ENCODE measurements around the gene PRPF6. TPM values are rescaled to one million over a fixed set of nuclear protein-coding genes. Genes with fewer than 3 reads are reported as not detected.

The PRPF6 gene
- total RNA-seq, 2 donors from 2014 or later = 32.9 to 43.6 TPM

DNA sequence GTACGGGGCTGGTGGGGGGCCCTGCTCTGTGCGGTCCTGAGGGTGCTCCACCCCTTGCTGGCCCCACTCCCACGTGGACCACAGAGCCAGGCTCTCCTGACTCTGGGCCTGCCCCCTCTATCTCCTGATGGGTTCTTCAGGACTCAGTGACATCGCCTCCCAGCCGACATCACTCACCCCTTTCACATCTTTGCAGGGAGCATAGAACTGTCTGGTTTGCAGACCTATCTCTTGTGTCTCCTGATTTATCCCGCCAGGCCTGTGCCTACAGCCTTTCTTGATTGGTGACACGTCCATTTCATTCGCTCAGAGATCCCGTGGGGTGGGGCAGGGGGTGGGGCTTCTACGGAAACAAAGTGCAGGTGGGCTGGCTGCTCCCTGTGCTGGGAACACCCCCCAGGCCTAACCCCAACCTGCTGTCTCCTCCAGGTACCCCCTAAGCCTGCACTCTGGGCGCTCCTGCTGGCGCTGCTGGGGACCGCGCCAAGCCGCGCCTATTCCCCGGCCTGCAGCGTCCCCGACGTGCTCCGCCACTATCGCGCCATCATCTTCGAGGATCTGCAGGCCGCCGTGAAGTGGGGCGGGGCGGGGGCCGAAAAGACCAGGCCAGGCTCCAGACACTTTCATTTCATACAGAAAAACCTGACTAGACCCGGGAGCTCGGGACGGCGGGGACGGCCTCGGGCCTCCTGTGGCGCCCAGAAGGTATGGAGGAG, 56.7 kb downstream of the PRPF6 start:
- TF ChIP-seq, protein P1, sequence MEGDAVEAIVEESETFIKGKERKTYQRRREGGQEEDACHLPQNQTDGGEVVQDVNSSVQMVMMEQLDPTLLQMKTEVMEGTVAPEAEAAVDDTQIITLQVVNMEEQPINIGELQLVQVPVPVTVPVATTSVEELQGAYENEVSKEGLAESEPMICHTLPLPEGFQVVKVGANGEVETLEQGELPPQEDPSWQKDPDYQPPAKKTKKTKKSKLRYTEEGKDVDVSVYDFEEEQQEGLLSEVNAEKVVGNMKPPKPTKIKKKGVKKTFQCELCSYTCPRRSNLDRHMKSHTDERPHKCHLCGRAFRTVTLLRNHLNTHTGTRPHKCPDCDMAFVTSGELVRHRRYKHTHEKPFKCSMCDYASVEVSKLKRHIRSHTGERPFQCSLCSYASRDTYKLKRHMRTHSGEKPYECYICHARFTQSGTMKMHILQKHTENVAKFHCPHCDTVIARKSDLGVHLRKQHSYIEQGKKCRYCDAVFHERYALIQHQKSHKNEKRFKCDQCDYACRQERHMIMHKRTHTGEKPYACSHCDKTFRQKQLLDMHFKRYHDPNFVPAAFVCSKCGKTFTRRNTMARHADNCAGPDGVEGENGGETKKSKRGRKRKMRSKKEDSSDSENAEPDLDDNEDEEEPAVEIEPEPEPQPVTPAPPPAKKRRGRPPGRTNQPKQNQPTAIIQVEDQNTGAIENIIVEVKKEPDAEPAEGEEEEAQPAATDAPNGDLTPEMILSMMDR (IDR thresholded peaks at IDR 0.05) = no peak
- DNase-seq (ENCODE audit: low spot score) = no peak
- H3K27ac ChIP-seq = no peak overlapping the region
- H3K36me3 ChIP-seq = peaks cover 17% of the 10 kb centered on the region
- peak overlapping the region; percentile 41 to 55 for H3K4me3 ChIP-seq
- peaks cover 9 to 17% of the 10 kb centered on the region in 2 donors for H3K27me3 ChIP-seq
- no peaks in the 10 kb centered on the region for H3K9me3 ChIP-seq
- H3K4me1 ChIP-seq = peaks cover 0 to 51% of the 10 kb centered on the region in 2 donors

DNA sequence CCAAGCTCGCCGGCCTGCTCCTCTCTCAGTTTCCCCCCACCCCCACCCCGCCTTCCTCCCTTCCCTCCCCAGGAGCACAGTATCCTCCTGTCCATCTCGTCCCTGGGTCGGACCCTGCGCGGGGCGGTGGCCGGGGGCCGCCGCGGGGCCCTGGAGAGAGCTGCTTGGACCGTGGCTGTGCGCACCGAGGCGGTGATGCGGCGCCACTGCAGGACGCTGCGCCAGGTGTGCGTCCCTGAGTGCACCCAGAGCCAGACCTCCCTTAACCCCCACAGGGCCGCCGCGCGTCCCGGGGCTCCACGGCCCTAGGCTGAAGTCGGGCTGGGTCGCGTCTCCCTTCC, 57.3 kb downstream of the PRPF6 start:
- H3K4me3 ChIP-seq = peak overlapping the region; percentile 41 to 55
- H3K36me3 ChIP-seq = peaks cover 12% of the 10 kb centered on the region
- peaks cover 0 to 51% of the 10 kb centered on the region in 2 donors for H3K4me1 ChIP-seq
- no peaks in the 10 kb centered on the region for H3K9me3 ChIP-seq
- peak overlapping the region; percentile 67 to 70 for H3K27ac ChIP-seq
- peaks cover 9 to 17% of the 10 kb centered on the region in 2 donors for H3K27me3 ChIP-seq
- TF ChIP-seq, protein P1 (IDR thresholded peaks at IDR 0.05) = no peak
- no peak for DNase-seq (ENCODE audit: low spot score)

DNA sequence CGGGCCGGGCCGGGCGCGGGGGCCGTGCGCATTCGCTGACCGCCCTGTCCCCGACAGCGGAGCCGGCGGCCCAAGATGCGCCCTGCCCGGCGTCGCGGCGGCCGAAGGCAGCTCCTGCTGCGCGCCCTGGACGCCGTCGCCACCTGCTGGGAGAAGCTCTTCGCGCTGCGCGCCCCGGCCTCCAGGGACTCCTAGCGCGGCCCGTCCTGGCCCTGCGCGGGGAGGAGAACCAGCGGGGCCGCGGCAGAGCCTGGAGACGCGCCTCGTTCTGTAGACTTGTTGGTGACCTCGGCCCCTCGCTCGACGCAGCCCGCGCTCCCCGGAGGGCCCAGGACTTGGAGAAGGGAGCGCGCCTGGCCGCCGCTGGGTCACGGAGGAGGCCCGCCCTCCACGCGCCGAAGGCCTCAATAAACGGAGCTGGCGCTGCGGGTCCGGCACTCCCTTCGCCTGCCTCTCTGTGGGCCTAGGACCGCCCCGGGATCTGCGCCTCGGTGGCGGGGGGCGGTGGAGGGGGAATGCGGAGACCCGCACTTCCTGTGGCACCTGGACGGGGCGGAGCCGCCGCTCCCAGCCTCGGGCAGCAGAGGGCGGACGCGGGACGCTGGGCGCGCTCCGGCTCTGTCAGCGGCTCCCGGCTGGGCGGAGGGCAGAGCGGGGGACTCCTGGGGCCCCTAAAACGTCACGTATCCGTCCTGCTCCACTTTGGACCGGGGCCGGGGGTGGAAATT, 57.8 kb downstream of the PRPF6 start:
- DNase-seq (ENCODE audit: low spot score) = peak; percentile 74
- peaks cover 8% of the 10 kb centered on the region for H3K36me3 ChIP-seq
- H3K27ac ChIP-seq = peak overlapping the region; percentile 67 to 70
- H3K9me3 ChIP-seq = no peaks in the 10 kb centered on the region
- peaks cover 9 to 17% of the 10 kb centered on the region in 2 donors for H3K27me3 ChIP-seq
- TF ChIP-seq, protein P1 (IDR thresholded peaks at IDR 0.05) = peak; percentile 82 to 87
- peaks cover 0 to 51% of the 10 kb centered on the region in 2 donors for H3K4me1 ChIP-seq
- peak overlapping the region; percentile 41 to 55 for H3K4me3 ChIP-seq

DNA sequence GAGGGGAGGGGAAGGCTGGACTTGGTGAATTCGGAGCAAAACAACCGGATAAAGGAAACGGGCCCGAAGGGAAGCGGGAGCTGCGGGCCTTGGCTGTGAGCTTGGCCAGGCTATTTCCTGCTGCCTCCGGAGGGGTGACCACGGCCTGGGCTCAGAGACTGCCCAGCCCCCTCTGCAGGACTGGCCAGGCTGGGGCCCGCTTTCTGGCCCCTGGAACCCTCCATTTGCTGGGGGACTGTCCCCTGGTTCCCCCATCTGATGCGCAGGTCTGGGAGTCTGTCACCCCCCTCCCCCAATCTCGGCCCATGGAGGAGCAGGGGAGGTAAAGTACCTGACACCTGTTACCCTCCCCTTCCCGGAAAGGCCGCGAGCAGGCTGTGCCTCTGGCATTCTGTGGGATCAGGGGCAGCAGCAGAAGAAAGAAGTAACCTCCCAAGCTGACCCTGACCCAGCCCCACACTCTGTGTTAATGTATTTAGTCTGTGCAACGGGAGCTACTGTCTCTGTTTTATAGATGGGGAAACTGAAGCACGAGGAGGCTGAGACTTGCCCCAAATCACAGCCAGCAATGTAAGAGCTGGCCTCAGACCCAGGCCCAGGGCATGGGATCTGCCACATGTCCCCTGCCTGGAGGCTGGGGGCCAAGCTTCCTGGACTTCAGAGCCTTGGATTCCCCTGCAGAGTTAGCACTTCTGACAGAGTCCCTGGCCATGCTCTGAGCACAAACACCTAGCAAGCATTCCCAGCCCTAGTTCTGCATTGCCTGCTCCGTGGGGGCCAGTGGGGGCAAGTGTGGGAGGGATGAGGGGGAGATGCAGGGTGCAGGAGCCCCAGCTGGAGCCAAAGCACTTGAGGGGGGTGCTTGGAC, 58.6 kb downstream of the PRPF6 start:
- H3K4me1 ChIP-seq = peaks cover 0 to 51% of the 10 kb centered on the region in 2 donors
- peak overlapping the region in 1 of 2 donors; percentile 67 for H3K27ac ChIP-seq
- H3K4me3 ChIP-seq = peak overlapping the region; percentile 41 to 55
- no peaks in the 10 kb centered on the region for H3K36me3 ChIP-seq
- H3K9me3 ChIP-seq = no peaks in the 10 kb centered on the region
- peaks cover 9 to 17% of the 10 kb centered on the region in 2 donors for H3K27me3 ChIP-seq
- TF ChIP-seq, protein P1 (IDR thresholded peaks at IDR 0.05) = peak in 1 of 2 donors; percentile 2
- no peak for DNase-seq (ENCODE audit: low spot score)

DNA sequence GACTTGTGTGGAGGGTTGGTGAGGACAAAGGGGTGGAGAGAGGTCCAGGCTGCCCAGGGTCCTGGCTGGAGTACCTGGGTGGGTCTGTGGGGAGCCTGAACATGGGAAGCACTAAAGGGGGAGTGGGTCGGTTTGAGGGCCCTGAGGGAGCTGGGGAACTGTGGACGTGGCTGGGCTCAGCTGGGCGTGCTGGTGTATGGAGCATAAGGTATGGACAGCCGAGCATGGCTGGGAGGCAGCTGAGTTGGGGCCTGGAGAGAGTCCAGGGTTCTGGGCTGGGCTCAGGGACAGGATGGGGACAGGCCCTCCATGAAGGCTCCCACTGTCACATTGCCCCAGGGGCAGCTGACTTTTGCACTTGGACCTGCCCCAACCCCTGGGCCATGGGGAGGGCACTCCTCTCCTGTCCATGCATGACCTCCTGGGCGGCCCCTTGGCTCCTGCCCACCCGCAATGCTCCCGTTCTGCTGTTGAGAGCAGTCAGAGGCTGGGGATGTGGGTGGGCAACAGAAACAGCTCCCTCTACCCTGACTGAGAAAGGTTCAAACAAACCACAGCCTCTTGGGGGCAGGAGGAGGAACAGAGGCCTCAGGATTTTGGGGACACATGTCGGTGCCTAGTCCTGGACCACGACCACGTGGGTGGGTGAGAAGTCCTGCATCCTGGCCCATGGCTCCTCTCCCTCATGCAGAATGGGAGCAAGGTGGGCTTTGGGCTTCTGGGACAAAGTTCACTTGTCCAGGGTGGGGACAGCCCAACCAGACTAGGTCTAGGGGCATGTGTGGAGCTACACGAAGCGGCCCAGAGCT, 59.5 kb downstream of the PRPF6 start:
- Histone ChIP-seq H3K4me1 (peaks cover 0 to 51% of the 10 kb centered on the region in 2 donors), H3K36me3 (no peaks in the 10 kb centered on the region), H3K27me3 (peaks cover 9 to 17% of the 10 kb centered on the region in 2 donors), H3K27ac (no peak overlapping the region), H3K4me3 (no peak overlapping the region), H3K9me3 (no peaks in the 10 kb centered on the region)
- TF ChIP-seq, protein P1 (IDR thresholded peaks at IDR 0.05) = no peak
- DNase-seq (ENCODE audit: low spot score) = no peak
